Spinal cord (tissue), 10 donors: ENCODE data around the gene RGP1. TPM values are rescaled to one million over a fixed set of nuclear protein-coding genes. Genes with fewer than 3 reads are reported as not detected.
A peak's percentile ranks its signal among the peaks of the same experiment; 100 is the strongest.

Source experiments
- DNase-seq, 6 donors: peaks; one replicate each; pipeline versions ENCODE4 v3.0.0 to v3.0.0-alpha.2; 2013 to 2015; ENCODE audit warnings: low spot score in 6 of 6, low read depth in 4 of 6
- H3K27ac ChIP-seq: one replicate; pipeline ENCODE4 v1.5.1; 2013; ENCODE audit warnings: low read depth, low read length, control low read depth
- H3K27me3 ChIP-seq: one replicate; pipeline ENCODE4 v1.6.1; 2013; ENCODE audit warnings: low read length; ENCODE audit not compliant: control insufficient read depth, insufficient read depth
- H3K36me3 ChIP-seq: one replicate; pipeline ENCODE4 v1.6.1; 2013; ENCODE audit warnings: low read length; ENCODE audit not compliant: control insufficient read depth, insufficient read depth
- H3K4me1 ChIP-seq: one replicate; pipeline ENCODE4 v1.6.1; 2013; ENCODE audit warnings: low read length; ENCODE audit not compliant: control insufficient read depth, insufficient read depth
- H3K4me3 ChIP-seq: one replicate; pipeline ENCODE4 v1.5.1; 2013; ENCODE audit warnings: low read depth, low read length, control low read depth
- H3K9me3 ChIP-seq: one replicate; pipeline ENCODE4 v1.6.1; 2013; ENCODE audit warnings: low read length; ENCODE audit not compliant: control insufficient read depth, insufficient read depth
- WGBS: methylation state at CpG from one replicate; pipeline ENCODE4 v1.1.5; 2013; ENCODE audit warnings: missing lambda C conversion rate; ENCODE audit not compliant: insufficient coverage; 5-methylcytosine and 5-hydroxymethylcytosine counted together
- polyA plus RNA-seq, 2 donors: library from polyadenylated mRNA; unstranded; fragments of 120-200 nt; gene quantifications; one replicate each; pipeline ENCODE4 v1.2.1, GENCODE V29; 2013; ENCODE audit not compliant: insufficient read length in 2 of 2
- total RNA-seq, 2 donors: library from RNA; depleted of rRNA in 1 of 2; stranded (reverse); fragments of 120-200 nt in 1 of 2; fragments of >200 nt in 1 of 2; gene quantifications; one replicate each; pipeline versions ENCODE4 v1.2.3 to v1.2.4, GENCODE V29; 2013 to 2014
- donor health status: healthy.

Gene RGP1
- total and polyA plus RNA-seq, 4 donors = 12.7 to 23.5 (median 21.5) TPM

- no peaks in the 10 kb centered on the region for H3K36me3 ChIP-seq
- WGBS = no CpG with 5 or more reads among the region's 3 CpGs
Observed at GRCh38 chr9:35778496-35778895, 29.4 kb downstream of the RGP1 start.

DNA sequence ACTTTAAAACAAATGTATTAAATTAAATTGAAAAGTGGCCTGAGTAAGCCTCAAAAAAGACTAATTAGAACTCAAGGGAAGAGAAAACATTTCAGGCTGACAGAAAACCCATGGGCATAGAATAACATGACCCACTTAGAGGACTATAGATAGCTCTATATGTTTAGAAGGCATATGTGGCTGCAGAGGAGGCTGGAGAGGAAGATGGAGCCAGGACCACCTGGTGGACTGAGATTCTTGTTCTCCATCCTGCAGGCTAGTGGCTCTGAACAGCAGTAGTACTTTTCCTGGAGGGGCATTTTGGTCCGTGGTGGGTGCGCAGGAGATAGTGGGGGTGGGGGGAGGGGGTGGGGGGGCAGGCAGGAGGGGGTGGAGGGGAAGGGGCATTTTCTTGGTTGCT is 32.0 kb downstream of the RGP1 start:
- no peak for DNase-seq
- WGBS = no CpG with 5 or more reads among the region's 2 CpGs
- no peaks in the 10 kb centered on the region for H3K4me1 ChIP-seq

More at GRCh38 chr9:35778496-35778895, 29.4 kb downstream of the RGP1 start:
- DNase-seq = no peak
- Histone ChIP-seq H3K4me1 (peaks cover 3% of the 10 kb centered on the region), H3K4me3 (no peak overlapping the region), H3K9me3 (no peaks in the 10 kb centered on the region), H3K27me3 (no peaks in the 10 kb centered on the region), H3K27ac (no peak overlapping the region)

DNA sequence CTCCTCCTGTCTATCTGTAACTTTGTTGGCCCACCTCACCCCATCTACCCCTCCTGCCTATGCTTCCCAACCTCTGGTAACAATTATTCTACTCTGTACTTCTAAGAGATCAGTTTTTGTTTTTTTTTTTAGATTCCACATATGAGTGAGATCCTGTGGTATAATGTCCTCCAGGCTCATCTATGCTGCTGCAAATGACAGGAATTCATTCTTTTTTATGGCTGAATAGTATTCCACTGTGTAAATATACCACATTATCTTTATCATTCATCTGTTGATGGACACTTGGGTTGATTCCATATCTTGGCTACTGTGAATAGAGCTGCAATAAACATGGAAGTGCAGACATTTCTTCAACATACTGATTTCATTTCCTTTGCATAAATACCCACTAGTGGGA is 34.3 kb downstream of the RGP1 start:
- DNase-seq = no peak
- peaks cover 11% of the 10 kb centered on the region for H3K36me3 ChIP-seq
- H3K27me3 ChIP-seq = no peaks in the 10 kb centered on the region
- no peak overlapping the region for H3K27ac ChIP-seq
- no peaks in the 10 kb centered on the region for H3K4me1 ChIP-seq
- H3K4me3 ChIP-seq = no peak overlapping the region
- no peaks in the 10 kb centered on the region for H3K9me3 ChIP-seq

More for the DNA sequence above, 32.0 kb downstream of the RGP1 start:
- no peak overlapping the region for H3K4me3 ChIP-seq
- no peaks in the 10 kb centered on the region for H3K9me3 ChIP-seq
- peaks cover 6% of the 10 kb centered on the region for H3K36me3 ChIP-seq
- no peak overlapping the region for H3K27ac ChIP-seq
- no peaks in the 10 kb centered on the region for H3K27me3 ChIP-seq

DNA sequence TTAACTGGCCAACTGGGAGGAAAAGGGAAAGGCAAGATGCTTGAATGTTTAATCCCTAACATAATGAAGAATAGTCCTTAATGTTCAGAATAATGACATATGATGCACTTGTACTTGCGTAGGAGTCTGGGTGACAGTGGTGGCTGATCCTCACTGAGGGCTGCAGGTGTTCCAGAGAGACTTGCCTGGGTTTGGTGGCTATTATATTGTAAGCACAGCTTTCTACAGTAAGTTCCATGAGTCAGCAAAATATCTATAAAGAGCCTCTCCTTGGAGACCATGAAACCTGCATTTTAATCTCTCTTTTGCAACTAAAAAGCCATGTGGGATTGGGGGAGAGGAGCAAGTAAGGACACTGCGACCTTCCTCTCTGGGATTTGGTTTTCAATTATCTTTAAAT is 40.5 kb downstream of the RGP1 start:
- Histone ChIP-seq H3K27ac (no peak overlapping the region), H3K36me3 (peaks cover 27% of the 10 kb centered on the region), H3K4me3 (no peak overlapping the region), H3K4me1 (peaks cover 36% of the 10 kb centered on the region), H3K27me3 (no peaks in the 10 kb centered on the region), H3K9me3 (no peaks in the 10 kb centered on the region)
- no CpG with 5 or more reads among the region's 2 CpGs for WGBS
- peak in 1 of 6 donors; percentile 12 for DNase-seq

DNA sequence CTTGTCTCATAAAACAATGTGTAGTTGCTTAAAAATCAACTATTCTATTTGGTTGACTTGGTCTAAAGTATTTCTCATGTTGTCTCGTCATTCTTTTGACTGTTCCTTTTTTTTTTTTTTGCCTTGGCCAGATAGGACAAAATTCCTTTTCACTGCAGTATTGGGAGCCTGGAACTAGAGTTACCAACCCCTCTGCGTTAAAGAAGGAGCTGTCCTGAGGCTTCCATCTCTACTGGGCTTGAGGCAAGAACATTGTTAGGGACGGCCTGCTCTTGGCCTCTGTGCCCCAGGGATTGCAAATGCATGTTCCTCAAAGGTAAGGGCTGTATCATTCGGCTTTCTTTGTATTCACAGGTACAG is 40.9 kb downstream of the RGP1 start:
- no peaks in the 10 kb centered on the region for H3K27me3 ChIP-seq
- peaks cover 25% of the 10 kb centered on the region for H3K36me3 ChIP-seq
- H3K4me3 ChIP-seq = no peak overlapping the region
- peaks cover 36% of the 10 kb centered on the region for H3K4me1 ChIP-seq
- H3K9me3 ChIP-seq = no peaks in the 10 kb centered on the region
- no peak overlapping the region for H3K27ac ChIP-seq
- WGBS = 36% methylated on average over 3 of the region's 4 CpGs
- DNase-seq = no peak

DNA sequence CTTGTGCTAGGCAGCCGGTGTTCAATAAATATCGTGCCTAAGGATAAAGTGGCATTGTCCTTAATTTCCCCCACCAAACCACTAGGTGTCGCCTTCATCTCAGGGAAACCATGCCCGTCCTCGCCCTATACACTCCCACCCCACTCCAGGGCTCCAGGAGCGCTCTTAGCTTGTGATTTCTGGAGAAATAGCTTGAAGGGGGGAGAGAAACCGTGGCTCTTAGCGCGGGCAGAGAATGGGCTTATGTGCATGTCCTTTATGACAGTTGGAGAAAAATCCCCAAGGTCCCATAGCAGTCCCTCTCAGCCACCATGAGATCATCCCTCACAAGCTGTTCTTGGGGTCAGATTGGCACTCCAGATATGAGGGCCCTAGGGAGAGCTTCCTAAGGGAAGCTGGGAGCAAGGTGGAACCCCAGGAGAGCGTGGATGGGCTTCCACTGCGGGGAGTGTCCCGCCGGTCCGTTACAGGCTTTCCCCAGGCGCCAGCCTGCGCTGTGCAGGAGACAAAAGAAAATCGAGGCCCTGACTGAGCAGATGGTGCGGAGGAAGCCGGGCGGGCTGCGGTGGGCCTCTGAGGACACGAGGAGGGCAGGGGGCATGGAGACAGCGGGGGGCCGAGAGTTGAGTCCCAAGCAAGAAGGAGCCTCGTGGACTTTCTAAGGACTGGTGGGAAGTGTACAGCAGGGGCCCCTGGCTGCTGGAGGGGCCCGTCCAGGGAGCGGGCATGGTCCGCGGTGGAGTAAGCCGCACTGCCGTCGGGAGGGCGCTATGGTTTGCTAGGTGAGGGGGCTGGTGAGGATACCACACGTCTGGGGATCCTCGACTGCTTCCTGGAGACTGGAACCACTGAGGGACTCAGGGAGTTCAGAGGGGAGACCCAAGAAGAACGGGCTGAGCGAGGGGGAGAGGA is 41.6 kb downstream of the RGP1 start:
- Histone ChIP-seq H3K27me3 (no peaks in the 10 kb centered on the region), H3K9me3 (no peaks in the 10 kb centered on the region), H3K4me3 (peak overlapping the region; percentile 26), H3K36me3 (peaks cover 22% of the 10 kb centered on the region), H3K4me1 (peaks cover 36% of the 10 kb centered on the region), H3K27ac (peak overlapping the region; percentile 4)
- WGBS = 24% methylated on average over 28 of the region's 37 CpGs
- DNase-seq = peak in 5 of 6 donors; percentile 73 to 97 (median 78)

DNA sequence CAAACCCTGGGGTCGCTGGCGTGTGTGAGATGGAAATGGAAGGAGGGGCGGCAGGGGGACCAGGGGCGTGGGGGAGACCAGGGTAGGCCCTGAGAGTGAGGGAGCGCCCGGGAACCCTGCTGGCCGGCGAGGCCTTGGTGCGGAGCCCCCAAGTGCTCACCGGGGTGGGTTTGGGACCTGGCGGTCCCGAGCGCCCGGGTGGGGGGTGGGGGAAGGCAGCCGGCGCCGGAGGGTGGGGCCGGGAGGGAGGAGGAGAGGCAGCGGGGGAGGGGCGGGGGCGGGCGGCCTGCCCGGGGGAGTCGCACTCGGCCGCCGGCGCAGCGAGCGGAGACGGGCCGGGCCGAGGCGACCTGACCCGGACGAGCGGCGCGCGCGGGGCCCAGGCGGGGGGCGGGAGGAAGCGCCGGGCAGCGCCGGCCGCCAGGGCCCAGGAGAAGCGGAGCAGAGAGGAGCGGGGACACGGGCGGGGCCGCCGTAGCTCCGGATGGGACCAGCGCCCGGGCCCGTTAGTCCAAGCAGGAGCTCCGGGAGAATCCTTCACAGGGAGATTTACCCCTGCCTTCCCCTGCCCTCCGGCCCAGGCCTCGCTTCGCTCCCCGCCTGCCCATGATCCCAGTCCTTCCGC is 42.3 kb downstream of the RGP1 start, which contains the start of gene NPR2:
NPR2 (plus strand) TSS at position 295 of the 625 bp plus-strand sequence. CDS start 818 bp downstream, outside the sequence.
- peak within 1 kb of the TSS; percentile 56 for H3K4me3 ChIP-seq
- H3K27ac ChIP-seq = peak within 1 kb of the TSS; percentile 4
- peaks cover 21% of the 10 kb centered on the region for H3K36me3 ChIP-seq
- WGBS = 2% methylated on average over 46 of the region's 64 CpGs
- DNase-seq = peak in 2 of 6 donors; percentile 42 to 62
- H3K9me3 ChIP-seq = no peaks in the 10 kb centered on the region
- H3K27me3 ChIP-seq = no peaks in the 10 kb centered on the region
- peaks cover 36% of the 10 kb centered on the region for H3K4me1 ChIP-seq

DNA sequence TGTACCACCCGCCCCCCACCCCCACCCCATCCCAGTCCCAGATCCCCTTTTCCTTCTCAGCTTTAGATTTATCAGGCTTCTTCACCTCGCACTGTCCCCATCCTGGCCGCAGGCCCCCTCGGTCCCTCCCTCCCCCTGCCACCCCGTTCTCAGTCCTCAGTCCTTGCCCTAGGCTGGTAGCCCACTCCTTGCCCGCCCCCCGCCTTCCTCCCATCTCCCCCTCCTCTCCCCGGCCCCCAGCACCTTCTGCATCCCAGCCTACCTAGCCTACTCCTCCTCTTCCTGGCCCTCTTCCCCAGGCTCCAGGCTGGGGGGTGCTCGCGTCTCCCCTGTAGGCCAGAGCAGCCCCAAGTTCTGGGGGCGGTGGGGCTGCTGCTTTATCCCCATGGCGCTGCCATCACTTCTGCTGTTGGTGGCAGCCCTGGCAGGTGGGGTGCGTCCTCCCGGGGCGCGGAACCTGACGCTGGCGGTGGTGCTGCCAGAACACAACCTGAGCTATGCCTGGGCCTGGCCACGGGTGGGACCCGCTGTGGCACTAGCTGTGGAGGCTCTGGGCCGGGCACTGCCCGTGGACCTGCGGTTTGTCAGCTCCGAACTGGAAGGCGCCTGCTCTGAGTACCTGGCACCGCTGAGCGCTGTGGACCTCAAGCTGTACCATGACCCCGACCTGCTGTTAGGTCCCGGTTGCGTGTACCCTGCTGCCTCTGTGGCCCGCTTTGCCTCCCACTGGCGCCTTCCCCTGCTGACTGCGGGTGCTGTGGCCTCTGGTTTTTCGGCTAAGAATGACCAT is 43.1 kb downstream of the RGP1 start:
- WGBS = 85% methylated on average over 28 of the region's 34 CpGs
- Histone ChIP-seq H3K4me3 (peak overlapping the region; percentile 56), H3K27me3 (no peaks in the 10 kb centered on the region), H3K27ac (no peak overlapping the region), H3K9me3 (no peaks in the 10 kb centered on the region), H3K4me1 (peaks cover 36% of the 10 kb centered on the region), H3K36me3 (peaks cover 19% of the 10 kb centered on the region)
- DNase-seq = no peak

DNA sequence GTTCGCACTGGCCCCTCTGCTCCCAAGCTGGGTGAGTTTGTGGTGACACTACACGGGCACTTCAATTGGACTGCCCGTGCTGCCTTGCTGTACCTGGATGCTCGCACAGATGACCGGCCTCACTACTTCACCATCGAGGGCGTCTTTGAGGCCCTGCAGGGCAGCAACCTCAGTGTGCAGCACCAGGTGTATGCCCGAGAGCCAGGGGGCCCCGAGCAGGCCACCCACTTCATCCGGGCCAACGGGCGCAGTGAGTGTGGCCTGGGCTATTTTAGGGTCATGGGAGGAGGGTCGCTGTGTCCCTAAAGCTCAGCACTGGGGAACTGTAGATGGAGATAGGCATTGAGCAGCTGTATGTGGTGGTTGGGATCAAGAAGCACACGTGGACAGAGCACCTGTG is 43.7 kb downstream of the RGP1 start:
- Histone ChIP-seq H3K4me3 (no peak overlapping the region), H3K4me1 (peaks cover 36% of the 10 kb centered on the region), H3K27me3 (no peaks in the 10 kb centered on the region), H3K36me3 (peaks cover 19% of the 10 kb centered on the region), H3K27ac (no peak overlapping the region), H3K9me3 (no peaks in the 10 kb centered on the region)
- no peak for DNase-seq
- WGBS = 95% methylated on average over 14 of the region's 14 CpGs
